HG02970 (cell line): ENCODE measurements around the gene TUBA3D.
"Not testable (repeated sequence)": the region's sequence is repeated elsewhere in the genome, so short reads cannot be mapped to it uniquely, and the experiment has no call there.

ENCODE experiments used
- ATAC-seq: cut with Tn5 transposase; IDR thresholded peaks from one replicate; pipeline ENCODE4 v1.9.1; 2021; ENCODE audit warnings: mild to moderate bottlenecking, moderate library complexity, moderate number of reproducible peaks; ENCODE audit not compliant: unreplicated experiment, low FRiP score

The TUBA3D gene

DNA sequence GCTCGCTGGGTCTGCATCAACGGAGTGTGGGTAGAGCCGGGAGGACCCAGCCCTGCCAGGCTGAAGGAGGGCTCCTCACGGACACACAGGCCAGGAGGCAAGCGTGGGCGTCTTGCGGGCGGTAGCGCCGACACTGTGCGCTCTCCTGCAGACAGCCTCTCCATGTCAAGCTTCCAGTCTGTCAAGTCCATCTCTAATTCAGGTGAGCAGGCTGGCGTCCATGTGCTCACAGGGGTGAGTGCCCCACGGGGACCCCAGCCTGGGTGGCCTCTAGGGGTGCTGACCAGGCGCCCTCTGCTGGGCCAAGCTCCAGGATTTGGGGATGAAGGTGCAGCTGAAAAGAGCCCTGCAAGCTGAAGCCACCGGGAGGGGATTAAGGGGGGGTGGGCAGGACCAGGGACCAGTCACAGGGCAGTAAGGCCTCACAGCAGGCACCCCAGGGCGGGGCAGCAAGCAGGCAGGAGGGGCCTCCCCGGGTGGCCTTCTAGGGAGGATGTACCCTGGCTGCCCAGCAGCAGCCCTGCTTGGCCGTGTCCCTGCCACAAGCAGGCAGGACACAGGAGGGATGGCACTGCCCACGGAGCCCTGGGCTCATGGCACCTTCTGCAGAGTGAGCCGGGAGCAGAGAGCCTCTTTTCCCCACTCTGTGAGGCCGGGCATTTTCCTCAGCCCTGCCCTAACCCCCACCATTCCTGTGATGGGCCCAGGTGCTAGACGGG lies 54.9 kb downstream of the TUBA3D start:
- ATAC-seq: not testable (repeated sequence)

GRCh38 chr2:131531547-131532185 lies 55.7 kb downstream of the TUBA3D start:
- ATAC-seq: not testable (repeated sequence)
